Panc1 (cell line): Measurements from ENCODE around the gene HOXC11. TPM values are rescaled to one million over a fixed set of nuclear protein-coding genes. Genes with fewer than 3 reads are reported as not detected.

ENCODE experiments used
- ATAC-seq: fragments of 200-7000 bp; cut with Tn5 transposase; 2 replicates; pipeline ENCODE4 v1.9.1; 2020; ENCODE audit warnings: mild to moderate bottlenecking, moderate library complexity
- BruUV-seq: library from RNA; stranded (reverse); fragments of 400-500 nt; replicated peaks from 2 replicates; lab custom pipeline; 2021; lab: Mats Ljungman, UMichigan
- CTCF ChIA-PET: fragments of 300-600 bp; sonication (Branson Sonifier 250); formaldehyde crosslinking; loops from one replicate; lab custom pipeline; 2022; ENCODE audit warnings: antibody characterized with exemption; lab: Charles Lee
- POLR2A ChIA-PET: fragments of 300-600 bp; sonication (Branson Sonifier 250); formaldehyde crosslinking; loops from one replicate; lab custom pipeline; 2022; ENCODE audit warnings: antibody characterized with exemption; lab: Charles Lee
- DNase-seq: peaks from one replicate; pipeline ENCODE4 v3.0.0-alpha.2; 2010; ENCODE audit warnings: low read depth, low spot score
- H3K27ac ChIP-seq: 2 replicates; pipeline ENCODE4 v1.5.1; 2011; ENCODE audit warnings: mild to moderate bottlenecking, low read length, inconsistent platforms
- H3K27me3 ChIP-seq: fragments of 200-500 bp; sonication (Bioruptor generic); 2 replicates; pipeline ENCODE4 v1.6.0; 2014; ENCODE audit warnings: low read length, inconsistent platforms; ENCODE audit not compliant: control insufficient read depth, insufficient read depth
- H3K36me3 ChIP-seq: fragments of 200-500 bp; sonication (Bioruptor generic); 2 replicates; pipeline ENCODE4 v1.5.1; 2014; ENCODE audit warnings: inconsistent platforms, mild to moderate bottlenecking, low read length, moderate library complexity; ENCODE audit not compliant: control insufficient read depth, insufficient read depth
- H3K4me1 ChIP-seq: 2 replicates; pipeline ENCODE4 v1.5.1; 2011; ENCODE audit warnings: inconsistent platforms, mild to moderate bottlenecking, low read length, moderate library complexity; ENCODE audit not compliant: control insufficient read depth, insufficient read depth
- H3K4me3 ChIP-seq, 2 experiments: 2 replicates each; pipeline ENCODE4 v1.5.1; 2011 to 2012; ENCODE audit warnings: low read depth in 2 of 2, low read length in 2 of 2, mild to moderate bottlenecking in 2 of 2, inconsistent platforms in 1 of 2, moderate library complexity in 1 of 2
- H3K9me3 ChIP-seq: fragments of 200-500 bp; sonication (Bioruptor generic); 2 replicates; pipeline ENCODE4 v1.5.1; 2014; ENCODE audit warnings: low read depth, mild to moderate bottlenecking, inconsistent platforms, low read length, moderate library complexity; ENCODE audit not compliant: control insufficient read depth, insufficient read depth
- POLR2AphosphoS5 ChIP-seq: IDR thresholded peaks from 2 replicates; pipeline ENCODE4 v1.6.1; 2012; ENCODE audit warnings: mild to moderate bottlenecking, low read depth, low read length, moderate library complexity
- REST ChIP-seq, 2 experiments: IDR thresholded peaks; 2 replicates each; pipeline ENCODE4 v1.6.1; 2011 to 2012; ENCODE audit warnings: low read depth in 2 of 2, control low read depth in 1 of 2, low read length in 1 of 2, mild to moderate bottlenecking in 1 of 2, moderate library complexity in 1 of 2; ENCODE audit not compliant: insufficient read depth in 1 of 2
- SIN3A ChIP-seq: IDR thresholded peaks from 2 replicates; pipeline ENCODE4 v1.6.1; 2012; ENCODE audit warnings: low read depth, mild to moderate bottlenecking, low read length, moderate library complexity, borderline replicate concordance; ENCODE audit not compliant: insufficient read depth
- TCF7L2 ChIP-seq: IDR thresholded peaks from 2 replicates; pipeline ENCODE4 v1.6.1; 2011; ENCODE audit warnings: mild to moderate bottlenecking, low read depth, low read length, inconsistent platforms
- in situ Hi-C: cut with HindIII; loops from 2 replicates; pipeline ENCODE4 v1.10.0; 2016; ENCODE audit warnings: low sequenced_read_pairs, low pct_unique_long_range_greater_than_20kb
- intact Hi-C: fragments of 100-400 bp; cut with micrococcal nuclease; formaldehyde crosslinking; loops from one replicate; pipeline ENCODE4 v1.10.0; 2022; ENCODE audit not compliant: unreplicated experiment
- total RNA-seq: library from RNA; stranded (reverse); gene quantifications from one replicate; pipeline ENCODE4 v1.2.1, GENCODE V29; 2021; ENCODE audit not compliant: unreplicated experiment
- TF ChIP-seq, protein P1 (sequence below): fragments of 450-650 bp; IDR thresholded peaks from 2 replicates; pipeline ENCODE4 v1.5.1; 2017; ENCODE audit warnings: mild to moderate bottlenecking

Gene HOXC11
- total RNA-seq, 1 experiment from 2014 or later: 17.0 TPM

- Histone ChIP-seq H3K4me3 (peak overlapping the region; percentile 66 to 67), H3K9me3 (no peaks in the 10 kb centered on the region), H3K4me1 (peaks cover 17% of the 10 kb centered on the region), H3K27ac (peak overlapping the region; percentile 99), H3K36me3 (no peaks in the 10 kb centered on the region), H3K27me3 (no peaks in the 10 kb centered on the region)
- no TSS peak for BruUV-seq
- intact Hi-C loops (no loop called here), in situ Hi-C loops (no loop called here)
- DNase-seq (no peak), ATAC-seq (no peak)
- no peak for TF ChIP-seq SIN3A
- ChIA-PET CTCF (interaction anchor here (0.6 to 1.2 kb wide), 6 partner anchors 12 to 232 kb away, joined by 3 to 14 read pairs (median 8); partner anchors contain the start of gene HOXC9), POLR2A (interaction anchor here (1.0 to 1.6 kb wide), 2 partner anchors 10 to 14 kb away, joined by 5 to 16 read pairs; partner anchors contain the start of gene HOXC9)
Measured at GRCh38 chr12:53985692-53985993, 12.7 kb downstream of the HOXC11 start.

- no peaks in the 10 kb centered on the region for H3K9me3 ChIP-seq
- intact Hi-C loops (no loop called here), in situ Hi-C loops (no loop called here)
- H3K4me3 ChIP-seq: peak overlapping the region; percentile 66 to 67
- POLR2A ChIA-PET: interaction anchor here (0.6 to 1.6 kb wide), 5 partner anchors 13 to 206 kb away, joined by 3 to 7 read pairs (median 5); partner anchors contain the start of gene HOXC9
- peaks cover 12% of the 10 kb centered on the region for H3K4me1 ChIP-seq
- no peaks in the 10 kb centered on the region for H3K27me3 ChIP-seq
- ATAC-seq (no peak; the same call in 1 of the 2 replicates), DNase-seq (no peak)
- TF ChIP-seq SIN3A (no peak; the same call in 1 of the 2 replicates), TCF7L2 (no peak), REST (IDR thresholded peaks at IDR 0.05; ENCODE audit: insufficient read depth in 1 of 2, low read depth in 2 of 2, low read length in 1 of 2) (no peak; a peak in 1 of 4 replicates), POLR2AphosphoS5 (no peak; the same call in none of the 2 replicates)
- TF ChIP-seq, protein P1, sequence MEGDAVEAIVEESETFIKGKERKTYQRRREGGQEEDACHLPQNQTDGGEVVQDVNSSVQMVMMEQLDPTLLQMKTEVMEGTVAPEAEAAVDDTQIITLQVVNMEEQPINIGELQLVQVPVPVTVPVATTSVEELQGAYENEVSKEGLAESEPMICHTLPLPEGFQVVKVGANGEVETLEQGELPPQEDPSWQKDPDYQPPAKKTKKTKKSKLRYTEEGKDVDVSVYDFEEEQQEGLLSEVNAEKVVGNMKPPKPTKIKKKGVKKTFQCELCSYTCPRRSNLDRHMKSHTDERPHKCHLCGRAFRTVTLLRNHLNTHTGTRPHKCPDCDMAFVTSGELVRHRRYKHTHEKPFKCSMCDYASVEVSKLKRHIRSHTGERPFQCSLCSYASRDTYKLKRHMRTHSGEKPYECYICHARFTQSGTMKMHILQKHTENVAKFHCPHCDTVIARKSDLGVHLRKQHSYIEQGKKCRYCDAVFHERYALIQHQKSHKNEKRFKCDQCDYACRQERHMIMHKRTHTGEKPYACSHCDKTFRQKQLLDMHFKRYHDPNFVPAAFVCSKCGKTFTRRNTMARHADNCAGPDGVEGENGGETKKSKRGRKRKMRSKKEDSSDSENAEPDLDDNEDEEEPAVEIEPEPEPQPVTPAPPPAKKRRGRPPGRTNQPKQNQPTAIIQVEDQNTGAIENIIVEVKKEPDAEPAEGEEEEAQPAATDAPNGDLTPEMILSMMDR: no peak
- no TSS peak for BruUV-seq
- CTCF ChIA-PET: interaction anchor here (0.8 kb wide), 1 partner anchor 232 kb away, joined by 3 read pairs; no protein-coding TSS in a partner anchor
- H3K36me3 ChIP-seq: no peaks in the 10 kb centered on the region
- H3K27ac ChIP-seq: peak overlapping the region; percentile 99
Measured at GRCh38 chr12:53985994-53986685, 13.2 kb downstream of the HOXC11 start.
